GM23338 (cell line): Measurements from ENCODE around the gene DRC1. TPM values are rescaled to one million over a fixed set of nuclear protein-coding genes. Genes with fewer than 3 reads are reported as not detected.

Experiments used
- ATAC-seq: fragments of 200-7000 bp; cut with Tn5 transposase; 3 replicates; pipeline ENCODE4 v1.9.1; 2020
- DNase-seq: peaks from one replicate; pipeline ENCODE4 v3.0.0-alpha.2; 2015; ENCODE audit warnings: low spot score
- H2AFZ ChIP-seq: fragments of 200-600 bp; sonication (generic); 2 replicates; pipeline ENCODE4 v1.8.0; 2016; ENCODE audit warnings: antibody characterized with exemption, mild to moderate bottlenecking, moderate library complexity
- H3F3A ChIP-seq: fragments of 200-600 bp; sonication (generic); replicated peaks from 2 replicates; pipeline ENCODE4 v1.8.0; 2017; ENCODE audit warnings: antibody characterized with exemption, mixed run types, low read depth
- H3K27ac ChIP-seq: fragments of 200-600 bp; sonication (generic); 2 replicates; pipeline ENCODE4 v1.6.1; 2016; ENCODE audit warnings: low read depth
- H3K27me3 ChIP-seq: fragments of 200-600 bp; sonication (generic); 2 replicates; pipeline ENCODE4 v1.8.0; 2016; ENCODE audit warnings: mild to moderate bottlenecking, mixed run types, moderate library complexity; ENCODE audit not compliant: insufficient read depth
- H3K36me3 ChIP-seq: fragments of 200-600 bp; sonication (generic); 2 replicates; pipeline ENCODE4 v1.8.0; 2016; ENCODE audit warnings: mild to moderate bottlenecking; ENCODE audit not compliant: insufficient read depth
- H3K4me1 ChIP-seq: fragments of 200-600 bp; sonication (generic); 2 replicates; pipeline ENCODE4 v1.8.0; 2016; ENCODE audit warnings: mild to moderate bottlenecking, moderate library complexity; ENCODE audit not compliant: insufficient read depth
- H3K4me2 ChIP-seq: fragments of 200-600 bp; sonication (generic); 2 replicates; pipeline ENCODE4 v1.7.1; 2017; ENCODE audit warnings: mixed run types
- H3K4me3 ChIP-seq: fragments of 200-600 bp; sonication (generic); 2 replicates; pipeline ENCODE4 v1.6.1; 2016; ENCODE audit warnings: mixed run types
- H3K79me2 ChIP-seq: fragments of 200-600 bp; sonication (generic); replicated peaks from 2 replicates; pipeline ENCODE4 v1.8.0; 2017; ENCODE audit warnings: mild to moderate bottlenecking; ENCODE audit not compliant: insufficient read depth
- H3K9me2 ChIP-seq: fragments of 200-600 bp; sonication (generic); 2 replicates; pipeline ENCODE4 v1.8.0; 2017; ENCODE audit not compliant: insufficient read depth
- H4K20me1 ChIP-seq: fragments of 200-600 bp; sonication (generic); replicated peaks from 2 replicates; pipeline ENCODE4 v1.8.0; 2017; ENCODE audit warnings: mild to moderate bottlenecking; ENCODE audit not compliant: insufficient read depth
- H3K27ac Mint-ChIP-seq: 2 replicates; pipeline ENCODE4 v1.8.0; 2020; ENCODE audit warnings: inconsistent platforms, mild to moderate bottlenecking, moderate library complexity, mixed read lengths
- H3K27me3 Mint-ChIP-seq: 3 replicates; pipeline ENCODE4 v1.8.0; 2022; ENCODE audit warnings: low read depth, mild to moderate bottlenecking, moderate library complexity, mixed read lengths, inconsistent platforms; ENCODE audit not compliant: insufficient read depth, poor library complexity
- H3K36me3 Mint-ChIP-seq: 3 replicates; pipeline ENCODE4 v1.8.0; 2021; ENCODE audit warnings: low read depth, mild to moderate bottlenecking, inconsistent platforms, moderate library complexity, mixed read lengths
- H3K4me1 Mint-ChIP-seq: 3 replicates; pipeline ENCODE4 v1.8.0; 2020; ENCODE audit warnings: mild to moderate bottlenecking, inconsistent platforms, mixed read lengths
- H3K4me3 Mint-ChIP-seq: 3 replicates; pipeline ENCODE4 v1.8.0; 2021; ENCODE audit warnings: moderate library complexity, mild to moderate bottlenecking, inconsistent platforms, mixed read lengths
- H3K9me3 Mint-ChIP-seq: 3 replicates; pipeline ENCODE4 v1.8.0; 2020; ENCODE audit warnings: moderate library complexity, mild to moderate bottlenecking, inconsistent platforms, mixed read lengths
- CREB1 ChIP-seq: fragments of 250-450 bp; sonication (Bioruptor Pico); IDR thresholded peaks from 2 replicates; pipeline ENCODE4 v1.5.0; 2020; ENCODE audit warnings: low read depth, mild to moderate bottlenecking, moderate library complexity
- EZH2 ChIP-seq: fragments of 200-600 bp; sonication (generic); IDR thresholded peaks from one replicate; pipeline ENCODE4 v1.8.0; 2017; ENCODE audit warnings: antibody characterized with exemption, mild to moderate bottlenecking, low read depth; ENCODE audit not compliant: unreplicated experiment
- EZH2phosphoT487 ChIP-seq: fragments of 200-600 bp; sonication (generic); IDR thresholded peaks from one replicate; pipeline ENCODE4 v1.8.1; 2018; ENCODE audit warnings: antibody characterized with exemption; ENCODE audit not compliant: unreplicated experiment
- JUNB ChIP-seq: IDR thresholded peaks from one replicate; pipeline ENCODE4 v1.6.1; 2016; ENCODE audit warnings: antibody characterized with exemption; ENCODE audit not compliant: unreplicated experiment
- POLR2AphosphoS5 ChIP-seq: IDR thresholded peaks from 2 replicates; pipeline ENCODE4 v1.6.1; 2016; ENCODE audit warnings: antibody characterized with exemption, low read depth
- STAT1 ChIP-seq: IDR thresholded peaks from one replicate; pipeline ENCODE4 v1.6.1; 2016; ENCODE audit warnings: antibody characterized with exemption; ENCODE audit not compliant: unreplicated experiment
- ZNF114 ChIP-seq: fragments of 250-450 bp; sonication (Bioruptor Pico); IDR thresholded peaks from 2 replicates; pipeline ENCODE4 v1.5.0; 2020; ENCODE audit warnings: mild to moderate bottlenecking, moderate library complexity
- polyA plus RNA-seq: library from polyadenylated mRNA; unstranded; fragments of >200 nt; fragmentation: Nextera tagmentation; extraction: Ambion mirVana; gene quantifications from 2 replicates; pipeline ENCODE4 v1.2.1, GENCODE V29; 2016
- total RNA-seq: library from RNA; depleted of rRNA; stranded (reverse); fragments of >200 nt; shearing (Covaris generic); gene quantifications from 2 replicates; pipeline ENCODE4 v1.2.3, GENCODE V29; 2014
- TF ChIP-seq, protein P1 (sequence below): fragments of 250-450 bp; sonication (Bioruptor Pico); IDR thresholded peaks from 2 replicates; pipeline ENCODE4 v1.5.0; 2020; ENCODE audit warnings: mild to moderate bottlenecking, moderate library complexity
- TF ChIP-seq, protein P2 (sequence below): IDR thresholded peaks from 2 replicates; pipeline ENCODE4 v1.6.1; 2016; ENCODE audit warnings: antibody characterized with exemption

The DRC1 gene
- total and polyA plus RNA-seq, 2 experiments from 2014 or later = 0.45 TPM; not detected in 1

DNA sequence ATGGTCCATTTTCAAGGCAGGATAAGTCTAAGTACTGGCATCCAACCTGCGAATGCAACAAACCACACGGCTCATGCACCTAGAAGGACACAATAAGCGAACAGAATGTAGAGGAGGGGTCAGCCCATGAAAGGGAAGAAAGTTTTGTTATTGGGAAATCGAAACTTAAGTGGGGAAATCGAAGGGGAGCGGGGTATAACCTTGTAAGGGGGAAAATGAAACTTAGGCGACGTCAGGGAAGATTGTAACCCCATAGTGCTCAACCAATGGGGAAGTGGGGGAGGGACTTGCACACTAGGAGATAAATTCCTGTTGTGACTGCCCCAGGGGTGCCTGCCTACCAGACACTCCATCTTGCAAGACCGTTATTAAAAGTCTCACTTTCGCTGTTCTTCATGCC, 91.8 kb downstream of the DRC1 start (continued):
- TF ChIP-seq, protein P1, sequence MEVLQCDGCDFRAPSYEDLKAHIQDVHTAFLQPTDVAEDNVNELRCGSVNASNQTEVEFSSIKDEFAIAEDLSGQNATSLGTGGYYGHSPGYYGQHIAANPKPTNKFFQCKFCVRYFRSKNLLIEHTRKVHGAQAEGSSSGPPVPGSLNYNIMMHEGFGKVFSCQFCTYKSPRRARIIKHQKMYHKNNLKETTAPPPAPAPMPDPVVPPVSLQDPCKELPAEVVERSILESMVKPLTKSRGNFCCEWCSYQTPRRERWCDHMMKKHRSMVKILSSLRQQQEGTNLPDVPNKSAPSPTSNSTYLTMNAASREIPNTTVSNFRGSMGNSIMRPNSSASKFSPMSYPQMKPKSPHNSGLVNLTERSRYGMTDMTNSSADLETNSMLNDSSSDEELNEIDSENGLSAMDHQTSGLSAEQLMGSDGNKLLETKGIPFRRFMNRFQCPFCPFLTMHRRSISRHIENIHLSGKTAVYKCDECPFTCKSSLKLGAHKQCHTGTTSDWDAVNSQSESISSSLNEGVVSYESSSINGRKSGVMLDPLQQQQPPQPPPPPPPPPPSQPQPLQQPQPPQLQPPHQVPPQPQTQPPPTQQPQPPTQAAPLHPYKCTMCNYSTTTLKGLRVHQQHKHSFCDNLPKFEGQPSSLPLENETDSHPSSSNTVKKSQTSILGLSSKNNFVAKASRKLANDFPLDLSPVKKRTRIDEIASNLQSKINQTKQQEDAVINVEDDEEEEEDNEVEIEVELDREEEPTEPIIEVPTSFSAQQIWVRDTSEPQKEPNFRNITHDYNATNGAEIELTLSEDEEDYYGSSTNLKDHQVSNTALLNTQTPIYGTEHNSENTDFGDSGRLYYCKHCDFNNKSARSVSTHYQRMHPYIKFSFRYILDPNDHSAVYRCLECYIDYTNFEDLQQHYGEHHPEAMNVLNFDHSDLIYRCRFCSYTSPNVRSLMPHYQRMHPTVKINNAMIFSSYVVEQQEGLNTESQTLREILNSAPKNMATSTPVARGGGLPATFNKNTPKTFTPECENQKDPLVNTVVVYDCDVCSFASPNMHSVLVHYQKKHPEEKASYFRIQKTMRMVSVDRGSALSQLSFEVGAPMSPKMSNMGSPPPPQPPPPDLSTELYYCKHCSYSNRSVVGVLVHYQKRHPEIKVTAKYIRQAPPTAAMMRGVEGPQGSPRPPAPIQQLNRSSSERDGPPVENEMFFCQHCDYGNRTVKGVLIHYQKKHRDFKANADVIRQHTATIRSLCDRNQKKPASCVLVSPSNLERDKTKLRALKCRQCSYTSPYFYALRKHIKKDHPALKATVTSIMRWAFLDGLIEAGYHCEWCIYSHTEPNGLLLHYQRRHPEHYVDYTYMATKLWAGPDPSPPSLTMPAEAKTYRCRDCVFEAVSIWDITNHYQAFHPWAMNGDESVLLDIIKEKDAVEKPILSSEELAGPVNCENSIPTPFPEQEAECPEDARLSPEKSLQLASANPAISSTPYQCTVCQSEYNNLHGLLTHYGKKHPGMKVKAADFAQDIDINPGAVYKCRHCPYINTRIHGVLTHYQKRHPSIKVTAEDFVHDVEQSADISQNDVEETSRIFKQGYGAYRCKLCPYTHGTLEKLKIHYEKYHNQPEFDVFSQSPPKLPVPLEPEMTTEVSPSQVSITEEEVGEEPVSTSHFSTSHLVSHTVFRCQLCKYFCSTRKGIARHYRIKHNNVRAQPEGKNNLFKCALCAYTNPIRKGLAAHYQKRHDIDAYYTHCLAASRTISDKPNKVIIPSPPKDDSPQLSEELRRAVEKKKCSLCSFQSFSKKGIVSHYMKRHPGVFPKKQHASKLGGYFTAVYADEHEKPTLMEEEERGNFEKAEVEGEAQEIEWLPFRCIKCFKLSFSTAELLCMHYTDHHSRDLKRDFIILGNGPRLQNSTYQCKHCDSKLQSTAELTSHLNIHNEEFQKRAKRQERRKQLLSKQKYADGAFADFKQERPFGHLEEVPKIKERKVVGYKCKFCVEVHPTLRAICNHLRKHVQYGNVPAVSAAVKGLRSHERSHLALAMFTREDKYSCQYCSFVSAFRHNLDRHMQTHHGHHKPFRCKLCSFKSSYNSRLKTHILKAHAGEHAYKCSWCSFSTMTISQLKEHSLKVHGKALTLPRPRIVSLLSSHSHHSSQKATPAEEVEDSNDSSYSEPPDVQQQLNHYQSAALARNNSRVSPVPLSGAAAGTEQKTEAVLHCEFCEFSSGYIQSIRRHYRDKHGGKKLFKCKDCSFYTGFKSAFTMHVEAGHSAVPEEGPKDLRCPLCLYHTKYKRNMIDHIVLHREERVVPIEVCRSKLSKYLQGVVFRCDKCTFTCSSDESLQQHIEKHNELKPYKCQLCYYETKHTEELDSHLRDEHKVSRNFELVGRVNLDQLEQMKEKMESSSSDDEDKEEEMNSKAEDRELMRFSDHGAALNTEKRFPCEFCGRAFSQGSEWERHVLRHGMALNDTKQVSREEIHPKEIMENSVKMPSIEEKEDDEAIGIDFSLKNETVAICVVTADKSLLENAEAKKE (CRISPR knock-in tag) = no peak
- TF ChIP-seq CREB1 (CRISPR knock-in tag) (no peak), POLR2AphosphoS5 (no peak)
- TF ChIP-seq, protein P2, sequence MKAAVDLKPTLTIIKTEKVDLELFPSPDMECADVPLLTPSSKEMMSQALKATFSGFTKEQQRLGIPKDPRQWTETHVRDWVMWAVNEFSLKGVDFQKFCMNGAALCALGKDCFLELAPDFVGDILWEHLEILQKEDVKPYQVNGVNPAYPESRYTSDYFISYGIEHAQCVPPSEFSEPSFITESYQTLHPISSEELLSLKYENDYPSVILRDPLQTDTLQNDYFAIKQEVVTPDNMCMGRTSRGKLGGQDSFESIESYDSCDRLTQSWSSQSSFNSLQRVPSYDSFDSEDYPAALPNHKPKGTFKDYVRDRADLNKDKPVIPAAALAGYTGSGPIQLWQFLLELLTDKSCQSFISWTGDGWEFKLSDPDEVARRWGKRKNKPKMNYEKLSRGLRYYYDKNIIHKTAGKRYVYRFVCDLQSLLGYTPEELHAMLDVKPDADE = no peak

DNA sequence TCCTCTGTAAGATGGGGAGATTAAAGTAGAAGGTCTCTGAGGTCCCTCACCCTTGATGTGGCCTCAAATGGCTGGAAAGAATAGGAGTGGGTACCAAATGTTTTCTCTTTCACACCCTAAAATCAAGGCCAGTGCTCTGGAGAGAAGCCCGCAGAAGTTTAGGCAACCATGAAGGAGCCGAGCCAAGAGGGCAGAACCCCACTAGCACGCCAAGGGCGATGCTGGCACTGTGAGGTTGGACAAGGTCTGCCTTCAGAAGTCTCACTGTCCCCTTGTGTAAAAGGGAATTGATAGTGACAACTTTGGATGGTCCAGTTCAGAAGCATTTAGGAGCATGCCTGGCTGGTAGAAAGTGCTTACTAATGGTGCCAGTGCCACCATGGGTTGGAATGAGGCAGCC, 92.5 kb downstream of the DRC1 start:
- Histone ChIP-seq H3K79me2 (no peaks in the 10 kb centered on the region), H3K9me2 (peaks cover 4% of the 10 kb centered on the region; the same call in 1 of the 2 replicates), H3K4me1 (peaks cover 14% of the 10 kb centered on the region), H3K36me3 (no peaks in the 10 kb centered on the region), H3K27me3 (no peaks in the 10 kb centered on the region), H3K4me2 (no peak overlapping the region), H3K4me3 (no peak overlapping the region), H3K27ac (no peak overlapping the region), H2AFZ (no peak overlapping the region), H3F3A (no peaks in the 10 kb centered on the region), H4K20me1 (no peaks in the 10 kb centered on the region)
- Mint-ChIP-seq H3K27me3 (peaks cover 2% of the 10 kb centered on the region), H3K4me1 (peaks cover 25% of the 10 kb centered on the region), H3K9me3 (no peaks in the 10 kb centered on the region; the same call in 1 of the 3 replicates), H3K27ac (no peak overlapping the region), H3K36me3 (no peaks in the 10 kb centered on the region; the same call in 2 of the 3 replicates), H3K4me3 (no peak overlapping the region)
- no peak for ATAC-seq
- DNase-seq = no peak
- TF ChIP-seq JUNB = no peak
- no peak for TF ChIP-seq EZH2phosphoT487
- TF ChIP-seq ZNF114 = no peak
- TF ChIP-seq, protein P1 (CRISPR knock-in tag) = no peak
- TF ChIP-seq EZH2 = no peak
- TF ChIP-seq STAT1 = no peak
- TF ChIP-seq POLR2AphosphoS5 = no peak
